ENCODE measurements around the gene PDGFRB.

- TF ChIP-seq, protein P1, sequence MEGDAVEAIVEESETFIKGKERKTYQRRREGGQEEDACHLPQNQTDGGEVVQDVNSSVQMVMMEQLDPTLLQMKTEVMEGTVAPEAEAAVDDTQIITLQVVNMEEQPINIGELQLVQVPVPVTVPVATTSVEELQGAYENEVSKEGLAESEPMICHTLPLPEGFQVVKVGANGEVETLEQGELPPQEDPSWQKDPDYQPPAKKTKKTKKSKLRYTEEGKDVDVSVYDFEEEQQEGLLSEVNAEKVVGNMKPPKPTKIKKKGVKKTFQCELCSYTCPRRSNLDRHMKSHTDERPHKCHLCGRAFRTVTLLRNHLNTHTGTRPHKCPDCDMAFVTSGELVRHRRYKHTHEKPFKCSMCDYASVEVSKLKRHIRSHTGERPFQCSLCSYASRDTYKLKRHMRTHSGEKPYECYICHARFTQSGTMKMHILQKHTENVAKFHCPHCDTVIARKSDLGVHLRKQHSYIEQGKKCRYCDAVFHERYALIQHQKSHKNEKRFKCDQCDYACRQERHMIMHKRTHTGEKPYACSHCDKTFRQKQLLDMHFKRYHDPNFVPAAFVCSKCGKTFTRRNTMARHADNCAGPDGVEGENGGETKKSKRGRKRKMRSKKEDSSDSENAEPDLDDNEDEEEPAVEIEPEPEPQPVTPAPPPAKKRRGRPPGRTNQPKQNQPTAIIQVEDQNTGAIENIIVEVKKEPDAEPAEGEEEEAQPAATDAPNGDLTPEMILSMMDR (conservative IDR thresholded peaks at IDR 0.05; ENCODE audit: low read length): no peak
- TF ChIP-seq EZH2phosphoT487 (IDR thresholded peaks at IDR 0.05; ENCODE audit: borderline replicate concordance, low read depth, low read length): no peak
These were observed 69.5 kb downstream of the PDGFRB start, which contains the start of gene CSF1R for GRCh38 chr5:150085950-150086715.
